GM23248 (cell line): ENCODE data around the gene LRRC49. TPM values are rescaled to one million over a fixed set of nuclear protein-coding genes. Genes with fewer than 3 reads are reported as not detected.

ENCODE experiments used
- DNase-seq: peaks from one replicate; pipeline ENCODE4 v3.0.0-alpha.2; 2015
- H2AFZ ChIP-seq: fragments of 200-600 bp; sonication (generic); 2 replicates; pipeline ENCODE4 v1.6.1; 2016; ENCODE audit warnings: antibody characterized with exemption
- H3F3A ChIP-seq: fragments of 200-600 bp; sonication (generic); 2 replicates; pipeline ENCODE4 v1.6.1; 2016; ENCODE audit warnings: mild to moderate bottlenecking, antibody characterized with exemption, mixed run types; ENCODE audit not compliant: insufficient read depth
- H3K27ac ChIP-seq: fragments of 200-600 bp; sonication (generic); 2 replicates; pipeline ENCODE4 v1.5.1; 2016; ENCODE audit warnings: mild to moderate bottlenecking
- H3K27me3 ChIP-seq: fragments of 200-600 bp; sonication (generic); replicated peaks from 2 replicates; pipeline ENCODE4 v1.6.1; 2016; ENCODE audit warnings: mild to moderate bottlenecking; ENCODE audit not compliant: insufficient read depth
- H3K36me3 ChIP-seq: fragments of 200-600 bp; sonication (generic); 2 replicates; pipeline ENCODE4 v1.6.1; 2016; ENCODE audit warnings: low read depth, mild to moderate bottlenecking
- H3K4me1 ChIP-seq: fragments of 200-600 bp; sonication (generic); 2 replicates; pipeline ENCODE4 v1.6.1; 2016; ENCODE audit warnings: mild to moderate bottlenecking; ENCODE audit not compliant: insufficient read depth
- H3K4me2 ChIP-seq: fragments of 200-600 bp; sonication (generic); one replicate; pipeline ENCODE4 v1.6.1; 2016; ENCODE audit warnings: mild to moderate bottlenecking; ENCODE audit not compliant: unreplicated experiment
- H3K4me3 ChIP-seq: fragments of 200-600 bp; sonication (generic); 2 replicates; pipeline ENCODE4 v1.5.1; 2016; ENCODE audit warnings: mild to moderate bottlenecking
- H3K79me2 ChIP-seq: fragments of 200-600 bp; sonication (generic); 2 replicates; pipeline ENCODE4 v1.6.1; 2016; ENCODE audit warnings: mild to moderate bottlenecking; ENCODE audit not compliant: insufficient read depth
- H3K9ac ChIP-seq: fragments of 200-600 bp; sonication (generic); 2 replicates; pipeline ENCODE4 v1.6.1; 2016; ENCODE audit warnings: mild to moderate bottlenecking
- H3K9me2 ChIP-seq: fragments of 200-600 bp; sonication (generic); 2 replicates; pipeline ENCODE4 v1.6.1; 2016; ENCODE audit warnings: mixed run types, mild to moderate bottlenecking, moderate library complexity; ENCODE audit not compliant: insufficient read depth
- H3K9me3 ChIP-seq: fragments of 200-600 bp; sonication (generic); one replicate; pipeline ENCODE4 v1.6.1; 2017; ENCODE audit warnings: low read depth
- H4K20me1 ChIP-seq: fragments of 200-600 bp; sonication (generic); 2 replicates; pipeline ENCODE4 v1.6.0; 2016; ENCODE audit not compliant: insufficient read depth
- EZH2 ChIP-seq: fragments of 200-600 bp; sonication (generic); IDR thresholded peaks from 2 replicates; pipeline ENCODE4 v1.6.1; 2018; ENCODE audit warnings: antibody characterized with exemption, mild to moderate bottlenecking; ENCODE audit not compliant: insufficient read depth, poor library complexity, severe bottlenecking
- EZH2phosphoT487 ChIP-seq: fragments of 200-600 bp; sonication (generic); IDR thresholded peaks from 2 replicates; pipeline ENCODE4 v1.6.1; 2018; ENCODE audit warnings: antibody characterized with exemption, moderate library complexity, mild to moderate bottlenecking, low read depth; ENCODE audit not compliant: insufficient read depth
- WGBS, 2 experiments: methylation state at CpG; one replicate each; pipeline ENCODE4 v1.1.6; 2015 to 2017; ENCODE audit warnings: low lambda C conversion rate in 2 of 2, low coverage in 1 of 2; ENCODE audit errors: missing lambda C conversion rate in 2 of 2; 5-methylcytosine and 5-hydroxymethylcytosine counted together
- in situ Hi-C: fragments of 300-500 bp; cut with MboI; formaldehyde crosslinking; loops from 2 replicates; pipeline ENCODE4 v1.15.0; 2020
- polyA plus RNA-seq: library from polyadenylated mRNA; unstranded; fragments of >200 nt; fragmentation: Nextera tagmentation; extraction: Ambion mirVana; gene quantifications from 2 replicates; pipeline ENCODE4 v1.2.1, GENCODE V29; 2016
- total RNA-seq: library from RNA; depleted of rRNA; stranded (reverse); fragments of >200 nt; shearing (Covaris generic); gene quantifications from 2 replicates; pipeline ENCODE4 v1.2.3, GENCODE V29; 2014; rRNA removed

Gene LRRC49
- total and polyA plus RNA-seq, 2 experiments from 2014 or later, result 7.6 to 10.3 TPM

GRCh38 chr15:71097890-71098289 lies 205.3 kb downstream of the LRRC49 start:
- no peak overlapping the region for H3K27ac ChIP-seq
- H4K20me1 ChIP-seq, result no peaks in the 10 kb centered on the region
- 96% methylated on average over 4 of the region's 4 CpGs for WGBS, 2 experiments
- no peak overlapping the region for H3K4me2 ChIP-seq
- no peaks in the 10 kb centered on the region for H3K36me3 ChIP-seq
- no peak overlapping the region for H3K9ac ChIP-seq
- no peaks in the 10 kb centered on the region for H3K9me2 ChIP-seq
- H3F3A ChIP-seq, result peaks cover 19% of the 10 kb centered on the region; the same call in 1 of the 2 replicates
- TF ChIP-seq EZH2 (no peak), EZH2phosphoT487 (no peak)
- H2AFZ ChIP-seq, result no peak overlapping the region
- H3K79me2 ChIP-seq, result no peaks in the 10 kb centered on the region
- H3K27me3 ChIP-seq, result no peaks in the 10 kb centered on the region
- peaks cover 30% of the 10 kb centered on the region for H3K4me1 ChIP-seq
- H3K4me3 ChIP-seq, result no peak overlapping the region
- in situ Hi-C loops, result no loop called here
- no peak for DNase-seq
- H3K9me3 ChIP-seq, result no peaks in the 10 kb centered on the region

- Histone ChIP-seq H3K9me3 (no peaks in the 10 kb centered on the region), H3K79me2 (no peaks in the 10 kb centered on the region), H3K9me2 (no peaks in the 10 kb centered on the region), H3K27ac (no peak overlapping the region), H4K20me1 (no peaks in the 10 kb centered on the region), H3F3A (peaks cover 14% of the 10 kb centered on the region; the same call in 1 of the 2 replicates), H3K27me3 (no peaks in the 10 kb centered on the region), H3K9ac (no peak overlapping the region), H3K4me2 (no peak overlapping the region), H3K4me3 (no peak overlapping the region), H3K36me3 (no peaks in the 10 kb centered on the region), H2AFZ (no peak overlapping the region), H3K4me1 (peaks cover 26% of the 10 kb centered on the region)
- WGBS, 2 experiments, result 91 to 95% methylated on average over 1 of the region's 1 CpG
- in situ Hi-C loops, result no loop called here
- TF ChIP-seq EZH2 (no peak), EZH2phosphoT487 (no peak)
- DNase-seq, result no peak
Observed at GRCh38 chr15:71098920-71099319, 206.3 kb downstream of the LRRC49 start.

Other genes starting within 250 kb of the LRRC49 start
- gene UACA, start 129.3 kb upstream of the LRRC49 start, total RNA-seq, result 47.0 and 64.0 TPM in 2 replicates
- 128 and 135 TPM in 2 replicates for gene UACA, start 129.3 kb upstream of the LRRC49 start, polyA plus RNA-seq
- gene LARP6, start 38.7 kb upstream of the LRRC49 start, total RNA-seq, result 110 and 119 TPM in 2 replicates
- gene LARP6, start 38.7 kb upstream of the LRRC49 start, polyA plus RNA-seq, result 95.9 and 104 TPM in 2 replicates
- 2.0 and 6.4 TPM in 2 replicates for gene THAP10, start 393 bp upstream of the LRRC49 start, total RNA-seq
- 5.9 and 8.0 TPM in 2 replicates for gene THAP10, start 393 bp upstream of the LRRC49 start, polyA plus RNA-seq
- gene THSD4, start 222.6 kb downstream of the LRRC49 start, total RNA-seq, result 50.6 and 58.9 TPM in 2 replicates
- gene THSD4, start 222.6 kb downstream of the LRRC49 start, polyA plus RNA-seq, result 13.3 and 14.2 TPM in 2 replicates